B cell (primary cell): ENCODE results near the gene AXL.

Experiments used
- EZH2 ChIP-seq: IDR thresholded peaks from 2 replicates; pipeline ENCODE4 v1.6.1; 2012; ENCODE audit warnings: borderline replicate concordance, low read depth, mild to moderate bottlenecking, moderate library complexity, low read length; ENCODE audit not compliant: insufficient read depth, poor library complexity, severe bottlenecking
- TF ChIP-seq, protein P1 (sequence below): fragments of 200-600 bp; IDR thresholded peaks from one replicate; pipeline ENCODE4 v1.8.0; 2022; ENCODE audit warnings: antibody characterized with exemption, mild to moderate bottlenecking

DNA sequence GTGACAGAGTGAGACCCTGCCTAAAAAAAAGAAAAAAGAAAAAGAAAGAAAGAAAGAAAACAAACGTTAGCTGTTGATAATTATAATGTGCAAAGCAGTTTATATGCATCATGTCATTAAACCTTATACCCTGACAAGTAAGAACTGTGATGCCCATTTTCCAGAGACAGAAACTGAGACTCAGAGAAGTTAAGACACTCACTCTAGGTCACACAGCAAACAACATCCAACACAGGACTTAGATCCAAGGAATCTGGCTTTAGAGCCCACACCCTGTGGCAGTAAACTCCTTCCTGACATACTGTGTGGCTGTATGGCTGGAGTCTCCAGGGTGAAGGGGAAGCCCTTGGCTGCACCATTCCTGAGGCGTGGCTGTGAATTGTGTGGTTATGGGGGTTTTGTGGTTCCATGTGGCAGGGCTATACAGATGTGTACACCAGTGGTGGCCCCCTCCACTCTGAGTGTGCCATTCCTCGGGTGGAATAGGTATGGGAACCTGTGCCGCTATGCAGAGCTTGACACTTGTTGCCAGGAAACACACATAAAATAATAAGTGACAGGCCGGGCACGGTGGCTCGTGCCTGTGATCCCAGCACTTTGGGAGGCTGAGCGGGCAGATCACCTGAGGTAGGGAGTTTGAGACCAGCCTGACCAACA is 15.6 kb downstream of the AXL start:
- TF ChIP-seq, protein P1, sequence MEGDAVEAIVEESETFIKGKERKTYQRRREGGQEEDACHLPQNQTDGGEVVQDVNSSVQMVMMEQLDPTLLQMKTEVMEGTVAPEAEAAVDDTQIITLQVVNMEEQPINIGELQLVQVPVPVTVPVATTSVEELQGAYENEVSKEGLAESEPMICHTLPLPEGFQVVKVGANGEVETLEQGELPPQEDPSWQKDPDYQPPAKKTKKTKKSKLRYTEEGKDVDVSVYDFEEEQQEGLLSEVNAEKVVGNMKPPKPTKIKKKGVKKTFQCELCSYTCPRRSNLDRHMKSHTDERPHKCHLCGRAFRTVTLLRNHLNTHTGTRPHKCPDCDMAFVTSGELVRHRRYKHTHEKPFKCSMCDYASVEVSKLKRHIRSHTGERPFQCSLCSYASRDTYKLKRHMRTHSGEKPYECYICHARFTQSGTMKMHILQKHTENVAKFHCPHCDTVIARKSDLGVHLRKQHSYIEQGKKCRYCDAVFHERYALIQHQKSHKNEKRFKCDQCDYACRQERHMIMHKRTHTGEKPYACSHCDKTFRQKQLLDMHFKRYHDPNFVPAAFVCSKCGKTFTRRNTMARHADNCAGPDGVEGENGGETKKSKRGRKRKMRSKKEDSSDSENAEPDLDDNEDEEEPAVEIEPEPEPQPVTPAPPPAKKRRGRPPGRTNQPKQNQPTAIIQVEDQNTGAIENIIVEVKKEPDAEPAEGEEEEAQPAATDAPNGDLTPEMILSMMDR, result no peak
- TF ChIP-seq EZH2, result no peak
